ENCODE results near the gene ZC3HAV1. TPM values are rescaled to one million over a fixed set of nuclear protein-coding genes. Genes with fewer than 3 reads are reported as not detected.
A peak's percentile ranks its signal among the peaks of the same experiment; 100 is the strongest.

Gene ZC3HAV1
- total and polyA plus RNA-seq, 9 of the 15 experiments (the other 6 are each of a cell fraction or from before 2014, with no cell fraction given), result 11.9 to 40.5 (median 23.9) TPM

GRCh38 chr7:139103057-139103815, 6.3 kb downstream of the ZC3HAV1 start:
- Histone ChIP-seq H3K4me3 (no peak overlapping the region), H3K9ac (ENCODE audit: insufficient read depth in 1 of 2, low read depth in 2 of 2, low read length in 2 of 2) (peak overlapping the region in 1 of 2 experiments; percentile 16; a peak in 1 of 4 replicates), H3K9me1 (ENCODE audit: control insufficient read depth, insufficient read depth, low read length) (no peaks in the 10 kb centered on the region), H3K36me3 (ENCODE audit: control insufficient read depth, insufficient read depth, low read length) (peaks cover 20% of the 10 kb centered on the region; the same call in 2 of the 3 replicates), H3K4me1 (replicated peaks in 1 of 2; ENCODE audit: control insufficient read depth in 2 of 2, insufficient read depth in 2 of 2, low read length in 2 of 2) (peaks cover 14 to 29% of the 10 kb centered on the region in 2 experiments; a peak in 4 of 5 replicates), H2AFZ (ENCODE audit: low read depth, low read length) (no peak overlapping the region), H3K27me3 (ENCODE audit: control insufficient read depth in 2 of 2, insufficient read depth in 2 of 2, low read length in 2 of 2) (no peaks in the 10 kb centered on the region), H3K27ac (ENCODE audit: extremely low read depth, low read depth, low read length) (peak overlapping the region; percentile 35; the same call in 2 of the 3 replicates), H3K79me2 (ENCODE audit: control insufficient read depth, insufficient read depth, low read length) (peaks cover 83% of the 10 kb centered on the region), H3K4me2 (ENCODE audit: insufficient read depth, low read length) (no peak overlapping the region), H3K9me3 (replicated peaks; ENCODE audit: control insufficient read depth, insufficient read depth, low read depth, low read length) (no peaks in the 10 kb centered on the region), H4K20me1 (replicated peaks; ENCODE audit: control insufficient read depth, insufficient read depth, low read length) (no peaks in the 10 kb centered on the region; the same call in 1 of the 2 replicates)
- TF ChIP-seq ZNF316 (IDR thresholded peaks at IDR 0.05) (no peak), ATF3 (IDR thresholded peaks at IDR 0.05) (peak; percentile 39; the same call in 1 of the 2 replicates), ATF3 (CRISPR knock-in tag; conservative IDR thresholded peaks at IDR 0.05) (no peak), PML (IDR thresholded peaks at IDR 0.05; ENCODE audit: low read length) (peak; percentile 29; the same call in 1 of the 2 replicates), HOMEZ (CRISPR knock-in tag; IDR thresholded peaks at IDR 0.05) (no peak), KDM1A (IDR thresholded peaks at IDR 0.05) (no peak), ZNF384 (IDR thresholded peaks at IDR 0.05; ENCODE audit: low read depth, low read length) (peak; percentile 38; the same call in 1 of the 2 replicates), ZNF121 (CRISPR knock-in tag; conservative IDR thresholded peaks at IDR 0.05) (peak; percentile 94), CEBPG (CRISPR knock-in tag; IDR thresholded peaks at IDR 0.05) (no peak), CEBPG (tag; conservative IDR thresholded peaks at IDR 0.05 in 1 of 2, IDR thresholded peaks at IDR 0.05 in 1 of 2) (peak in 1 of 2 experiments; percentile 62; a peak in 1 of 4 replicates), ZFP91 (CRISPR knock-in tag; IDR thresholded peaks at IDR 0.05) (0 out of 2 replicates have a peak, but pooled peaks have one; percentile 5), RBM25 (IDR thresholded peaks at IDR 0.05; ENCODE audit: low read depth, low read length, severe bottlenecking) (peak; percentile 90), TAF15 (IDR thresholded peaks at IDR 0.05; ENCODE audit: low read depth, low read length) (no peak), CAMTA2 (CRISPR knock-in tag; conservative IDR thresholded peaks at IDR 0.05) (no peak)
- ChIA-PET CTCF (ENCODE audit: low intra/inter-chr PET ratio) (no interaction called here), POLR2A (interaction anchor here (1.0 to 3.3 kb wide), 5 partner anchors 9 to 45 kb away, joined by 3 to 26 read pairs (median 6); no protein-coding TSS in a partner anchor)
- WGBS (ENCODE audit: insufficient coverage, low coverage, missing lambda C conversion rate), result 83% methylated on average over 5 of the region's 5 CpGs
- no peak for FAIRE-seq
- in situ Hi-C loops (cut with MboI), result no loop called here
- intact Hi-C loops (cut with micrococcal nuclease), result no loop called here
- no TSS peak for BruUV-seq (replicated peaks)
- ATAC-seq, result no peak
- DNase-seq (ENCODE audit: extremely low read depth in 1 of 4, low spot score in 3 of 4), result peak in 1 of 4 experiments; percentile 10

Data from K562 (cell line).